ENCODE results near the gene RETREG3. TPM values are rescaled to one million over a fixed set of nuclear protein-coding genes. Genes with fewer than 3 reads are reported as not detected.

RETREG3 gene
- total RNA-seq, 1 donor from 2014 or later = 47.5 TPM

GRCh38 chr17:42586514-42587230 lies 22.5 kb downstream of the RETREG3 start:
- Histone ChIP-seq H3K4me1 (ENCODE audit: control insufficient read depth in 3 of 3, insufficient read depth in 3 of 3, low read length in 3 of 3) (peaks cover 4 to 22% (median 14%) of the 10 kb centered on the region in 3 donors), H3K27me3 (ENCODE audit: control insufficient read depth in 3 of 3, insufficient read depth in 3 of 3, low read length in 3 of 3) (no peaks in the 10 kb centered on the region), H3K4me3 (ENCODE audit: low read length in 3 of 3) (no peak overlapping the region), H3K9ac (ENCODE audit: low read depth in 1 of 3, low read length in 3 of 3) (peak overlapping the region in 2 of 3 donors; percentile 60 to 63), H3K27ac (ENCODE audit: low read depth, low read length) (no peak overlapping the region), H3K36me3 (ENCODE audit: control insufficient read depth in 3 of 3, insufficient read depth in 3 of 3, low read length in 3 of 3) (peaks cover 61 to 74% (median 67%) of the 10 kb centered on the region in 3 donors), H3K9me3 (ENCODE audit: control insufficient read depth in 3 of 3, low read length in 3 of 3) (no peaks in the 10 kb centered on the region)

GRCh38 chr17:42585353-42585752 lies 23.8 kb downstream of the RETREG3 start:
- H3K27ac ChIP-seq (ENCODE audit: low read depth, low read length) = no peak overlapping the region
- no peaks in the 10 kb centered on the region for H3K9me3 ChIP-seq (ENCODE audit: control insufficient read depth in 3 of 3, low read length in 3 of 3)
- no peaks in the 10 kb centered on the region for H3K27me3 ChIP-seq (ENCODE audit: control insufficient read depth in 3 of 3, insufficient read depth in 3 of 3, low read length in 3 of 3)
- peaks cover 65 to 73% (median 69%) of the 10 kb centered on the region in 3 donors for H3K36me3 ChIP-seq (ENCODE audit: control insufficient read depth in 3 of 3, insufficient read depth in 3 of 3, low read length in 3 of 3)
- no peak overlapping the region for H3K4me3 ChIP-seq (ENCODE audit: low read length in 3 of 3)
- peaks cover 4 to 22% (median 14%) of the 10 kb centered on the region in 3 donors for H3K4me1 ChIP-seq (ENCODE audit: control insufficient read depth in 3 of 3, insufficient read depth in 3 of 3, low read length in 3 of 3)
- peak overlapping the region in 2 of 3 donors; percentile 19 to 34 for H3K9ac ChIP-seq (ENCODE audit: low read depth in 1 of 3, low read length in 3 of 3)

- Histone ChIP-seq H3K9ac (ENCODE audit: low read depth in 1 of 3, low read length in 3 of 3) (peak overlapping the region in 1 of 3 donors; percentile 19), H3K9me3 (ENCODE audit: control insufficient read depth in 3 of 3, low read length in 3 of 3) (no peaks in the 10 kb centered on the region), H3K27me3 (ENCODE audit: control insufficient read depth in 3 of 3, insufficient read depth in 3 of 3, low read length in 3 of 3) (no peaks in the 10 kb centered on the region), H3K4me3 (ENCODE audit: low read length in 3 of 3) (no peak overlapping the region), H3K36me3 (ENCODE audit: control insufficient read depth in 3 of 3, insufficient read depth in 3 of 3, low read length in 3 of 3) (peaks cover 65 to 73% (median 68%) of the 10 kb centered on the region in 3 donors), H3K4me1 (ENCODE audit: control insufficient read depth in 3 of 3, insufficient read depth in 3 of 3, low read length in 3 of 3) (peaks cover 4 to 22% (median 14%) of the 10 kb centered on the region in 3 donors), H3K27ac (ENCODE audit: low read depth, low read length) (no peak overlapping the region)
Measured at GRCh38 chr17:42584880-42585279, 24.3 kb downstream of the RETREG3 start.

- Histone ChIP-seq H3K4me1 (ENCODE audit: control insufficient read depth in 3 of 3, insufficient read depth in 3 of 3, low read length in 3 of 3) (peaks cover 11 to 34% (median 25%) of the 10 kb centered on the region in 3 donors), H3K9ac (ENCODE audit: low read depth in 1 of 3, low read length in 3 of 3) (no peak overlapping the region), H3K4me3 (ENCODE audit: low read length in 3 of 3) (no peak overlapping the region), H3K9me3 (ENCODE audit: control insufficient read depth in 3 of 3, low read length in 3 of 3) (no peaks in the 10 kb centered on the region), H3K27me3 (ENCODE audit: control insufficient read depth in 3 of 3, insufficient read depth in 3 of 3, low read length in 3 of 3) (no peaks in the 10 kb centered on the region), H3K36me3 (ENCODE audit: control insufficient read depth in 3 of 3, insufficient read depth in 3 of 3, low read length in 3 of 3) (peaks cover 52 to 70% (median 63%) of the 10 kb centered on the region in 3 donors), H3K27ac (ENCODE audit: low read depth, low read length) (no peak overlapping the region)
Measured at GRCh38 chr17:42581744-42582270, 27.4 kb downstream of the RETREG3 start.

- no peaks in the 10 kb centered on the region for H3K27me3 ChIP-seq (ENCODE audit: control insufficient read depth in 3 of 3, insufficient read depth in 3 of 3, low read length in 3 of 3)
- peaks cover 51 to 56% (median 52%) of the 10 kb centered on the region in 3 donors for H3K36me3 ChIP-seq (ENCODE audit: control insufficient read depth in 3 of 3, insufficient read depth in 3 of 3, low read length in 3 of 3)
- H3K9me3 ChIP-seq (ENCODE audit: control insufficient read depth in 3 of 3, low read length in 3 of 3) = no peaks in the 10 kb centered on the region
- H3K4me1 ChIP-seq (ENCODE audit: control insufficient read depth in 3 of 3, insufficient read depth in 3 of 3, low read length in 3 of 3) = peaks cover 12 to 24% (median 19%) of the 10 kb centered on the region in 3 donors
- H3K27ac ChIP-seq (ENCODE audit: low read depth, low read length) = no peak overlapping the region
- no peak overlapping the region for H3K9ac ChIP-seq (ENCODE audit: low read depth in 1 of 3, low read length in 3 of 3)
- H3K4me3 ChIP-seq (ENCODE audit: low read length in 3 of 3) = no peak overlapping the region
Measured at GRCh38 chr17:42579794-42580551, 29.2 kb downstream of the RETREG3 start.

- Histone ChIP-seq H3K9me3 (ENCODE audit: control insufficient read depth in 3 of 3, low read length in 3 of 3) (no peaks in the 10 kb centered on the region), H3K36me3 (ENCODE audit: control insufficient read depth in 3 of 3, insufficient read depth in 3 of 3, low read length in 3 of 3) (peaks cover 49 to 54% (median 52%) of the 10 kb centered on the region in 3 donors), H3K4me3 (ENCODE audit: low read length in 3 of 3) (peak overlapping the region; percentile 97 to 99 (median 99)), H3K27ac (ENCODE audit: low read depth, low read length) (peak overlapping the region; percentile 89), H3K4me1 (ENCODE audit: control insufficient read depth in 3 of 3, insufficient read depth in 3 of 3, low read length in 3 of 3) (peaks cover 12 to 23% (median 19%) of the 10 kb centered on the region in 3 donors), H3K9ac (ENCODE audit: low read depth in 1 of 3, low read length in 3 of 3) (peak overlapping the region; percentile 92 to 98 (median 96)), H3K27me3 (ENCODE audit: control insufficient read depth in 3 of 3, insufficient read depth in 3 of 3, low read length in 3 of 3) (no peaks in the 10 kb centered on the region)
Measured at GRCh38 chr17:42578282-42578869, 30.8 kb downstream of the RETREG3 start.

- H3K4me3 ChIP-seq (ENCODE audit: low read length in 3 of 3) = peak within 1 kb of the TSS; percentile 97 to 99 (median 99)
- no peaks in the 10 kb centered on the region for H3K9me3 ChIP-seq (ENCODE audit: control insufficient read depth in 3 of 3, low read length in 3 of 3)
- H3K9ac ChIP-seq (ENCODE audit: low read depth in 1 of 3, low read length in 3 of 3) = peak within 1 kb of the TSS; percentile 92 to 98 (median 96)
- no peaks in the 10 kb centered on the region for H3K27me3 ChIP-seq (ENCODE audit: control insufficient read depth in 3 of 3, insufficient read depth in 3 of 3, low read length in 3 of 3)
- H3K27ac ChIP-seq (ENCODE audit: low read depth, low read length) = peak within 1 kb of the TSS; percentile 89
- peaks cover 49 to 55% (median 54%) of the 10 kb centered on the region in 3 donors for H3K36me3 ChIP-seq (ENCODE audit: control insufficient read depth in 3 of 3, insufficient read depth in 3 of 3, low read length in 3 of 3)
- H3K4me1 ChIP-seq (ENCODE audit: control insufficient read depth in 3 of 3, insufficient read depth in 3 of 3, low read length in 3 of 3) = peaks cover 12 to 23% (median 19%) of the 10 kb centered on the region in 3 donors
Measured at GRCh38 chr17:42577532-42578281, 31.5 kb downstream of the RETREG3 start, which contains the start of gene PSMC3IP. Gene PSMC3IP (minus strand): TSS chr17:42577729. CDS start chr17:42577686, 43 bp downstream.

- H3K4me3 ChIP-seq (ENCODE audit: low read length in 3 of 3) = peak overlapping the region; percentile 97 to 99 (median 99)
- no peaks in the 10 kb centered on the region for H3K9me3 ChIP-seq (ENCODE audit: control insufficient read depth in 3 of 3, low read length in 3 of 3)
- peak overlapping the region; percentile 74 to 96 (median 92) for H3K9ac ChIP-seq (ENCODE audit: low read depth in 1 of 3, low read length in 3 of 3)
- H3K36me3 ChIP-seq (ENCODE audit: control insufficient read depth in 3 of 3, insufficient read depth in 3 of 3, low read length in 3 of 3) = peaks cover 49 to 54% (median 51%) of the 10 kb centered on the region in 3 donors
- peaks cover 12 to 23% (median 19%) of the 10 kb centered on the region in 3 donors for H3K4me1 ChIP-seq (ENCODE audit: control insufficient read depth in 3 of 3, insufficient read depth in 3 of 3, low read length in 3 of 3)
- H3K27ac ChIP-seq (ENCODE audit: low read depth, low read length) = peak overlapping the region; percentile 89
- H3K27me3 ChIP-seq (ENCODE audit: control insufficient read depth in 3 of 3, insufficient read depth in 3 of 3, low read length in 3 of 3) = no peaks in the 10 kb centered on the region
Measured at GRCh38 chr17:42577140-42577531, 32.0 kb downstream of the RETREG3 start.

GRCh38 chr17:42574463-42574862 lies 34.7 kb downstream of the RETREG3 start:
- H3K27me3 ChIP-seq (ENCODE audit: control insufficient read depth in 3 of 3, insufficient read depth in 3 of 3, low read length in 3 of 3) = no peaks in the 10 kb centered on the region
- H3K4me1 ChIP-seq (ENCODE audit: control insufficient read depth in 3 of 3, insufficient read depth in 3 of 3, low read length in 3 of 3) = peaks cover 12 to 23% (median 19%) of the 10 kb centered on the region in 3 donors
- H3K9ac ChIP-seq (ENCODE audit: low read depth in 1 of 3, low read length in 3 of 3) = no peak overlapping the region
- no peaks in the 10 kb centered on the region for H3K9me3 ChIP-seq (ENCODE audit: control insufficient read depth in 3 of 3, low read length in 3 of 3)
- no peak overlapping the region for H3K4me3 ChIP-seq (ENCODE audit: low read length in 3 of 3)
- no peak overlapping the region for H3K27ac ChIP-seq (ENCODE audit: low read depth, low read length)
- peaks cover 48 to 52% (median 50%) of the 10 kb centered on the region in 3 donors for H3K36me3 ChIP-seq (ENCODE audit: control insufficient read depth in 3 of 3, insufficient read depth in 3 of 3, low read length in 3 of 3)

Data from skeletal muscle tissue (tissue), 4 donors.